Measurements from ENCODE around the gene CDC34.

CDC34 gene

DNA sequence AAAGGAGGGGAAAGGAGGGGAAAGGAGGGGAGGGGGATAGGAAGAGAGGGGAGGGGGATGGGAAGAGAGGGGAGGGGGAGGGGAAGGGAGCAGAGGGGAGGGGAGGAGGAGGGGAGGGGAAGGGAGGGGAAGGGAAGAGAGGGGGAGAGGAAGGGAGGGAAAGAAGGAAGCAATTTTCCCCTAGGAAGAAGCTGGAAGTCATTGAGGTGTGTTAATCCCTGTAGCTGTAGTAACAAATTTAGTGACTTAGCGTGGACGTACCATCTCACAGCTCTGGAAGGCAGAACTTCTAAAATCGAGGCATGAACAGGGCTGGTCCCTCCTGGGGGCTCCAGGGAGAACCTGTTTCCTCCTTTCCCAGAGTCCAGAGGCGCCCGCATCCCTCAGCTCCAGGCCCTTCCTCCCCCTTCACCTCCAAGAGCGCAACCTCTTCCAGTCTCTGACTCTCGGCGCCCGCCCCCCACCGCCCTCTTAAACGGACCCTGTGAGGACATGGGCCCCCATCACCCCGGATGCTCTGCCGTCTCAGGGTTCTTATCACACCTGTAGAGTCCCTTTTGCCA is 5.6 kb upstream of the CDC34 start:
- H2AFZ ChIP-seq (ENCODE audit: low read depth, low read length): no peak overlapping the region
- no peaks in the 10 kb centered on the region for H3K9me3 ChIP-seq (ENCODE audit: insufficient read depth, low read length, severe bottlenecking)
- no peak overlapping the region for H3K27ac ChIP-seq (ENCODE audit: low read length)
- no peak overlapping the region for H3K4me3 ChIP-seq (ENCODE audit: low read depth in 1 of 2, low read length in 2 of 2)
- H3K4me2 ChIP-seq (ENCODE audit: insufficient read depth, low read length): no peak overlapping the region
- DNase-seq: no peak
- H3K36me3 ChIP-seq (ENCODE audit: insufficient read depth, low read length): no peaks in the 10 kb centered on the region
- H4K20me1 ChIP-seq (ENCODE audit: insufficient read depth, low read length): no peaks in the 10 kb centered on the region
- H3K4me1 ChIP-seq (ENCODE audit: insufficient read depth, low read length): peaks cover 9% of the 10 kb centered on the region
- no peak for ATAC-seq (ENCODE audit: insufficient read depth, low read depth)
- H3K9ac ChIP-seq (ENCODE audit: low read depth, low read length): no peak overlapping the region
- TF ChIP-seq CTCF (IDR thresholded peaks at IDR 0.05; ENCODE audit: borderline replicate concordance, extremely low read depth, low read length, poor library complexity, severe bottlenecking) (no peak), EZH2 (IDR thresholded peaks at IDR 0.05; ENCODE audit: borderline replicate concordance, low read depth, low read length, severe bottlenecking) (no peak)
- H3K27me3 ChIP-seq (ENCODE audit: insufficient read depth, low read length, poor library complexity): no peaks in the 10 kb centered on the region
- no peaks in the 10 kb centered on the region for H3K79me2 ChIP-seq (ENCODE audit: insufficient read depth, low read length)

- peak overlapping the region; percentile 81 to 99; a peak in 3 of 4 replicates for H3K4me3 ChIP-seq (ENCODE audit: low read depth in 1 of 2, low read length in 2 of 2)
- peaks cover 7% of the 10 kb centered on the region for H3K36me3 ChIP-seq (ENCODE audit: insufficient read depth, low read length)
- ATAC-seq (ENCODE audit: insufficient read depth, low read depth) (no peak), DNase-seq (no peak)
- H4K20me1 ChIP-seq (ENCODE audit: insufficient read depth, low read length): peaks cover 36% of the 10 kb centered on the region
- peak overlapping the region; percentile 95 for H3K9ac ChIP-seq (ENCODE audit: low read depth, low read length)
- no peaks in the 10 kb centered on the region for H3K27me3 ChIP-seq (ENCODE audit: insufficient read depth, low read length, poor library complexity)
- peak overlapping the region; percentile 86 for H3K4me2 ChIP-seq (ENCODE audit: insufficient read depth, low read length)
- peak overlapping the region; percentile 78 for H3K27ac ChIP-seq (ENCODE audit: low read length)
- no peaks in the 10 kb centered on the region for H3K9me3 ChIP-seq (ENCODE audit: insufficient read depth, low read length, severe bottlenecking)
- peaks cover 35% of the 10 kb centered on the region for H3K79me2 ChIP-seq (ENCODE audit: insufficient read depth, low read length)
- TF ChIP-seq EZH2 (IDR thresholded peaks at IDR 0.05; ENCODE audit: borderline replicate concordance, low read depth, low read length, severe bottlenecking): no peak
- TF ChIP-seq CTCF (IDR thresholded peaks at IDR 0.05; ENCODE audit: borderline replicate concordance, extremely low read depth, low read length, poor library complexity, severe bottlenecking): no peak
- peaks cover 30% of the 10 kb centered on the region for H3K4me1 ChIP-seq (ENCODE audit: insufficient read depth, low read length)
- peak overlapping the region; percentile 99 for H2AFZ ChIP-seq (ENCODE audit: low read depth, low read length)
These were observed 1.2 kb upstream of the CDC34 start for GRCh38 chr19:530134-531008.

DNA sequence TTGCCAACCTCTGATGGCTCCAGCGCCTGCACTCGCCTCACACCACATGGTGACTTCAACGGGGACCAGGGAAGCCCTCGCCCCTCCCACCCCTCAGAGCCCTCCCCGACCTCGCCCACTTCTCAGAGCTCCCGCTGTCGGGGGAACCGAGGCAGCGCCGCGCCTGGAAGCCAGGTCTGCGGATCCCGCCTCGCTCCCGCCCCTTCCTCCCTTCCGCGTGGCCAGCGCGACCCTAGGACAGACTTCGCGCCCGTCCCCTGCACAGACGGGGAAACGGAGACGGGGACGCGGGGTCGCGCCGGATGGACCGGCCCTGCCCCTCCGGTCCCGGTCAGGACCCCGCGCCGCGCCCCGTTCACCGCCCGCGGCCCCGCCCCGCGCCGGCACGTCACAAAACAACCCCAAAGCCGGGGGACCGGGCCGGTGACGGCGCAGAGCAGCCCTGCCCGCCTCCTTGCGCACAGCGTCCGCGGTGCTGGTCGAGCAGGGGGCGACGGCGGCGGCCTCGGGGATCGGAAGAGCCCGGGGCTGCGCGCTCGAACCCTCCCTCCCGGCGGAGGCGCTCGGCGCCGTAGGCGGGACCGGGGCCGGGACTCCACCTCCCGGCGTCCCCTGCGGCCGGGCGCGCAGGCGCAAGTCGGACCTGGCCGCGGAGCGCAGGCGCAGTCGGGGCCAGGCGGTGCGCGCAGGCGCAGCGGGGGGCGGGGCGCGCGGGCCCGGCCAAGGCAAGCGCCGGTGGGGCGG is 379 bp upstream of the CDC34 start:
- H3K4me3 ChIP-seq (ENCODE audit: low read depth in 1 of 2, low read length in 2 of 2): peak overlapping the region; percentile 81 to 99
- peak overlapping the region; percentile 99 for H2AFZ ChIP-seq (ENCODE audit: low read depth, low read length)
- no peaks in the 10 kb centered on the region for H3K27me3 ChIP-seq (ENCODE audit: insufficient read depth, low read length, poor library complexity)
- peak overlapping the region; percentile 95 for H3K9ac ChIP-seq (ENCODE audit: low read depth, low read length)
- TF ChIP-seq CTCF (IDR thresholded peaks at IDR 0.05; ENCODE audit: borderline replicate concordance, extremely low read depth, low read length, poor library complexity, severe bottlenecking) (no peak), EZH2 (IDR thresholded peaks at IDR 0.05; ENCODE audit: borderline replicate concordance, low read depth, low read length, severe bottlenecking) (no peak)
- peaks cover 15% of the 10 kb centered on the region for H3K36me3 ChIP-seq (ENCODE audit: insufficient read depth, low read length)
- DNase-seq: peak; percentile 90
- peak; percentile 86 for ATAC-seq (ENCODE audit: insufficient read depth, low read depth)
- H3K4me1 ChIP-seq (ENCODE audit: insufficient read depth, low read length): peaks cover 30% of the 10 kb centered on the region
- H3K4me2 ChIP-seq (ENCODE audit: insufficient read depth, low read length): peak overlapping the region; percentile 86
- peak overlapping the region; percentile 78 for H3K27ac ChIP-seq (ENCODE audit: low read length)
- peaks cover 44% of the 10 kb centered on the region for H4K20me1 ChIP-seq (ENCODE audit: insufficient read depth, low read length)
- peaks cover 41% of the 10 kb centered on the region for H3K79me2 ChIP-seq (ENCODE audit: insufficient read depth, low read length)
- H3K9me3 ChIP-seq (ENCODE audit: insufficient read depth, low read length, severe bottlenecking): no peaks in the 10 kb centered on the region

All from DND-41 (cell line).